Lung (tissue), 12 donors: ENCODE results near the gene PTS. TPM values are rescaled to one million over a fixed set of nuclear protein-coding genes. Genes with fewer than 3 reads are reported as not detected.
A peak's percentile ranks its signal among the peaks of the same experiment; 100 is the strongest.

ENCODE experiments used
- ATAC-seq: fragments of 200-7000 bp; cut with Tn5 transposase; one replicate; pipeline ENCODE4 v1.9.1; 2020; ENCODE audit warnings: moderate number of reproducible peaks; ENCODE audit not compliant: insufficient read depth, low FRiP score
- DNase-seq, 3 donors: peaks; one replicate each; pipeline ENCODE4 v3.0.0-alpha.2; 2013 to 2017
- H3K27ac ChIP-seq, 2 donors: one replicate each; pipeline ENCODE4 v1.5.1; 2013; ENCODE audit warnings: mild to moderate bottlenecking in 2 of 2, moderate library complexity in 2 of 2, control low read depth in 1 of 2, inconsistent platforms in 1 of 2, low read depth in 1 of 2, low read length in 1 of 2
- H3K27me3 ChIP-seq, 3 donors: one replicate each; pipeline ENCODE4 v1.5.1; 2013; ENCODE audit warnings: low read length in 2 of 3; ENCODE audit not compliant: control insufficient read depth in 3 of 3, insufficient read depth in 3 of 3
- H3K36me3 ChIP-seq, 4 donors: one replicate each; pipeline ENCODE4 v1.5.1; 2013; ENCODE audit warnings: low read length in 4 of 4, mild to moderate bottlenecking in 1 of 4, moderate library complexity in 1 of 4; ENCODE audit not compliant: control insufficient read depth in 4 of 4, insufficient read depth in 4 of 4
- H3K4me1 ChIP-seq, 5 donors: one replicate each; pipeline ENCODE4 v1.5.1; 2013; ENCODE audit warnings: low read length in 5 of 5, mild to moderate bottlenecking in 2 of 5, moderate library complexity in 1 of 5; ENCODE audit not compliant: control insufficient read depth in 5 of 5, insufficient read depth in 5 of 5
- H3K4me3 ChIP-seq: one replicate; pipeline ENCODE4 v1.5.1; 2013; ENCODE audit warnings: mild to moderate bottlenecking, control low read depth, moderate library complexity
- H3K9ac ChIP-seq, 2 donors: one replicate each; pipeline ENCODE4 v1.5.1; 2013; ENCODE audit warnings: low read length in 2 of 2, control low read depth in 1 of 2; ENCODE audit not compliant: insufficient read depth in 1 of 2
- H3K9me3 ChIP-seq, 4 donors: one replicate each; pipeline ENCODE4 v1.5.1; 2013; ENCODE audit warnings: low read length in 3 of 4, mild to moderate bottlenecking in 1 of 4, moderate library complexity in 1 of 4; ENCODE audit not compliant: control insufficient read depth in 4 of 4, insufficient read depth in 3 of 4
- CTCF ChIP-seq: IDR thresholded peaks from 2 replicates; pipeline ENCODE4 v1.5.1; 2012; ENCODE audit warnings: mild to moderate bottlenecking; ENCODE audit errors: control extremely low read depth, extremely low read depth
- WGBS, 2 donors: extraction: QIAGEN DNeasy Blood & Tissue Kit; methylation state at CpG; one replicate each; pipeline ENCODE4 v1.1.7; 2013; 5-methylcytosine and 5-hydroxymethylcytosine counted together
- polyA plus RNA-seq, 2 donors: library from polyadenylated mRNA; stranded (reverse); fragments of 200-250 nt; gene quantifications; one replicate each; pipeline ENCODE4 v1.2.1, GENCODE V29; 2013
- total RNA-seq, 2 donors: library from RNA; depleted of rRNA in 1 of 2; stranded (reverse); fragments of >200 nt in 1 of 2; gene quantifications; one replicate each; pipeline ENCODE4 v1.2.1, GENCODE V29; 2014 to 2021
- donor health status: control.
- donor health status: control.
- donor health status: Bipolar disorder and iron deficiency.
- donor health status: healthy.
- donor health status: DM: yes; HTN: yes; CAD: no.

PTS gene
- total and polyA plus RNA-seq, 4 donors = 19.3 to 60.5 (median 25.1) TPM

- DNase-seq (no peak), ATAC-seq (no peak)
- H3K27me3 ChIP-seq = no peaks in the 10 kb centered on the region
- 29 to 40% methylated on average over 6 to 8 of the region's 8 CpGs for WGBS, 2 donors
- H3K36me3 ChIP-seq = peaks cover 4 to 12% (median 6%) of the 10 kb centered on the region in 4 donors
- H3K27ac ChIP-seq = peak overlapping the region; percentile 86 to 99
- TF ChIP-seq CTCF = no peak
- no peaks in the 10 kb centered on the region for H3K9me3 ChIP-seq
- H3K9ac ChIP-seq = peak overlapping the region; percentile 78 to 88
- H3K4me3 ChIP-seq = peak overlapping the region; percentile 79
- H3K4me1 ChIP-seq = peaks cover 0 to 10% (median 5%) of the 10 kb centered on the region in 5 donors
These were observed 521 bp upstream of the PTS start for GRCh38 chr11:112225753-112226061.

- ATAC-seq (peak; percentile 10), DNase-seq (peak in 2 of 3 donors; percentile 29 to 49)
- Histone ChIP-seq H3K4me1 (peaks cover 0 to 10% (median 5%) of the 10 kb centered on the region in 5 donors), H3K9me3 (no peaks in the 10 kb centered on the region), H3K27me3 (no peaks in the 10 kb centered on the region), H3K36me3 (peaks cover 5 to 15% (median 8%) of the 10 kb centered on the region in 4 donors), H3K4me3 (peak overlapping the region; percentile 79), H3K9ac (peak overlapping the region; percentile 77 to 88), H3K27ac (peak overlapping the region; percentile 86 to 99)
- TF ChIP-seq CTCF = no peak
- 8 to 12% methylated on average over 16 of the region's 16 CpGs for WGBS, 2 donors
These were observed 688 bp downstream of the PTS start for GRCh38 chr11:112226831-112227401.

GRCh38 chr11:112227471-112227870 is 1.2 kb downstream of the PTS start:
- peak overlapping the region in 1 of 2 donors; percentile 77 for H3K9ac ChIP-seq
- 72 to 95% methylated on average over 4 of the region's 4 CpGs for WGBS, 2 donors

More at GRCh38 chr11:112227471-112227870, 1.2 kb downstream of the PTS start:
- no peaks in the 10 kb centered on the region for H3K27me3 ChIP-seq
- H3K36me3 ChIP-seq = peaks cover 5 to 16% (median 8%) of the 10 kb centered on the region in 4 donors
- no peak overlapping the region for H3K27ac ChIP-seq
- no peak for DNase-seq
- ATAC-seq = no peak
- H3K4me1 ChIP-seq = peaks cover 0 to 10% (median 5%) of the 10 kb centered on the region in 5 donors
- no peak overlapping the region for H3K4me3 ChIP-seq
- TF ChIP-seq CTCF = no peak
- H3K9me3 ChIP-seq = no peaks in the 10 kb centered on the region
